H1 (cell line): ENCODE measurements around the gene COL19A1. TPM values are rescaled to one million over a fixed set of nuclear protein-coding genes. Genes with fewer than 3 reads are reported as not detected.

ENCODE experiments used
- CTCF ChIA-PET: fragments of 300-600 bp; sonication (Branson Sonifier 250); formaldehyde crosslinking; loops from one replicate; lab custom pipeline; 2021; ENCODE audit not compliant: partially characterized antibody; lab: Charles Lee
- POLR2A ChIA-PET: fragments of 300-600 bp; sonication (Branson Sonifier 250); formaldehyde crosslinking; loops from one replicate; lab custom pipeline; 2021; ENCODE audit warnings: inconsistent platforms; ENCODE audit not compliant: partially characterized antibody; lab: Charles Lee
- DNase-seq, 2 experiments: peaks; one replicate each; pipeline versions ENCODE4 v3.0.0 to v3.0.0-alpha.2; 2010 to 2022; ENCODE audit warnings: low spot score in 2 of 2, low read depth in 1 of 2, mixed read lengths in 1 of 2
- FAIRE-seq: peaks from 2 replicates; lab custom pipeline; 2011; peaks lifted over from hg19 to GRCh38; lab: Jason Lieb, UNC
- H2AFZ ChIP-seq: 2 replicates; pipeline ENCODE4 v1.8.1; 2012; ENCODE audit warnings: low read length, inconsistent platforms
- H2AK5ac ChIP-seq: 2 replicates; pipeline ENCODE4 v1.6.1; 2013; ENCODE audit warnings: low read depth, low read length
- H2BK120ac ChIP-seq: replicated peaks from 2 replicates; pipeline ENCODE3; 2013; ENCODE audit warnings: low read depth, low read length, inconsistent platforms
- H2BK12ac ChIP-seq: 2 replicates; pipeline ENCODE4 v1.6.1; 2013; ENCODE audit warnings: low read depth, low read length
- H2BK15ac ChIP-seq: 2 replicates; pipeline ENCODE4 v1.6.1; 2013; ENCODE audit warnings: low read length
- H2BK20ac ChIP-seq: 2 replicates; pipeline ENCODE4 v1.6.1; 2013; ENCODE audit warnings: low read length
- H2BK5ac ChIP-seq: 2 replicates; pipeline ENCODE4 v1.6.1; 2013; ENCODE audit warnings: low read depth, low read length
- H3K14ac ChIP-seq: 2 replicates; pipeline ENCODE4 v1.6.1; 2013; ENCODE audit warnings: inconsistent platforms; ENCODE audit not compliant: insufficient read length
- H3K18ac ChIP-seq: 2 replicates; pipeline ENCODE4 v1.6.1; 2013; ENCODE audit warnings: low read length; ENCODE audit errors: extremely low read depth
- H3K23ac ChIP-seq: 2 replicates; pipeline ENCODE4 v1.6.1; 2013; ENCODE audit warnings: inconsistent platforms; ENCODE audit not compliant: insufficient read length
- H3K23me2 ChIP-seq: 2 replicates; pipeline ENCODE4 v1.6.1; 2013; ENCODE audit warnings: low read depth, low read length
- H3K27ac ChIP-seq: 2 replicates; pipeline ENCODE4 v1.6.1; 2011; ENCODE audit warnings: low read depth, low read length, inconsistent platforms
- H3K27me3 ChIP-seq, 4 experiments: replicated peaks in 1 of 4; 1 replicate in 1 of 4; 2 replicates in 3 of 4; pipeline versions ENCODE4 v1.6.1 to v1.8.1; 2011 to 2013; ENCODE audit warnings: low read length in 3 of 4, mild to moderate bottlenecking in 3 of 4, inconsistent platforms in 2 of 4, mixed read lengths in 2 of 4, moderate library complexity in 1 of 4; ENCODE audit not compliant: control insufficient read depth in 3 of 4, insufficient read depth in 3 of 4; ENCODE audit errors: extremely low read depth in 1 of 4
- H3K36me3 ChIP-seq, 4 experiments: 2 replicates each; pipeline versions ENCODE4 v1.6.1 to v1.8.1; 2011 to 2013; ENCODE audit warnings: mild to moderate bottlenecking in 4 of 4, low read length in 3 of 4, moderate library complexity in 2 of 4, control low read depth in 1 of 4, inconsistent platforms in 1 of 4; ENCODE audit not compliant: insufficient read depth in 4 of 4, control insufficient read depth in 2 of 4
- H3K4ac ChIP-seq: replicated peaks from 2 replicates; pipeline ENCODE3; 2013; ENCODE audit warnings: low read length, low read depth, mixed read lengths, inconsistent platforms; ENCODE audit not compliant: insufficient read length
- H3K4me1 ChIP-seq, 4 experiments: replicated peaks in 1 of 4; 1 replicate in 1 of 4; 2 replicates in 3 of 4; pipeline versions ENCODE4 v1.6.1 to v1.8.1; 2011 to 2013; ENCODE audit warnings: low read length in 3 of 4, inconsistent platforms in 2 of 4, mixed read lengths in 1 of 4; ENCODE audit not compliant: insufficient read depth in 4 of 4, control insufficient read depth in 3 of 4
- H3K4me2 ChIP-seq, 2 experiments: 2 replicates each; pipeline versions ENCODE4 v1.6.1 to v1.8.1; 2011 to 2013; ENCODE audit warnings: low read depth in 2 of 2, low read length in 2 of 2, control low read depth in 1 of 2, inconsistent platforms in 1 of 2, mild to moderate bottlenecking in 1 of 2; ENCODE audit not compliant: insufficient read depth in 1 of 2
- H3K4me3 ChIP-seq, 4 experiments: fragments of 200-600, 300-600 bp in 1 of 4; sonication (generic), shearing (Covaris generic), sonication (Bioruptor Twin) in 1 of 4; 2 replicates each; pipeline versions ENCODE4 v1.5.1 to v1.8.1; 2011 to 2016; ENCODE audit warnings: low read length in 4 of 4, low read depth in 3 of 4, control low read depth in 2 of 4, inconsistent platforms in 2 of 4, mild to moderate bottlenecking in 2 of 4, mixed read lengths in 1 of 4, moderate library complexity in 1 of 4; ENCODE audit not compliant: insufficient read depth in 2 of 4; ENCODE audit errors: extremely low read depth in 1 of 4
- H3K56ac ChIP-seq: replicated peaks from 2 replicates; pipeline ENCODE3; 2013; ENCODE audit warnings: low read depth, mild to moderate bottlenecking, mixed read lengths, low read length, inconsistent platforms; ENCODE audit not compliant: insufficient read length
- H3K79me1 ChIP-seq: 2 replicates; pipeline ENCODE4 v1.6.1; 2013; ENCODE audit warnings: low read depth, low read length, control low read depth
- H3K79me2 ChIP-seq, 2 experiments: 2 replicates each; pipeline versions ENCODE4 v1.6.1 to v1.8.1; 2012 to 2013; ENCODE audit warnings: low read length in 2 of 2, mild to moderate bottlenecking in 2 of 2, inconsistent platforms in 1 of 2; ENCODE audit not compliant: insufficient read depth in 2 of 2, control insufficient read depth in 1 of 2
- H3K9ac ChIP-seq, 4 experiments: replicated peaks in 1 of 4; 1 replicate in 1 of 4; 2 replicates in 3 of 4; pipeline versions ENCODE4 v1.6.1 to v1.8.1; 2011 to 2013; ENCODE audit warnings: low read depth in 3 of 4, low read length in 3 of 4, control low read depth in 2 of 4, mild to moderate bottlenecking in 2 of 4, moderate library complexity in 2 of 4, inconsistent platforms in 1 of 4; ENCODE audit errors: extremely low read depth in 1 of 4
- H3K9me3 ChIP-seq, 2 experiments: 2 replicates each; pipeline versions ENCODE4 v1.6.1 to v1.8.1; 2012 to 2013; ENCODE audit warnings: mild to moderate bottlenecking in 2 of 2, moderate library complexity in 2 of 2, control low read depth in 1 of 2, inconsistent platforms in 1 of 2, low read depth in 1 of 2, low read length in 1 of 2, mixed read lengths in 1 of 2; ENCODE audit not compliant: insufficient read depth in 2 of 2
- H4K20me1 ChIP-seq, 2 experiments: replicated peaks in 1 of 2; 2 replicates each; pipeline versions ENCODE3 to v1.8.1; 2011 to 2013; ENCODE audit warnings: inconsistent platforms in 2 of 2, low read length in 2 of 2, mild to moderate bottlenecking in 1 of 2; ENCODE audit not compliant: insufficient read depth in 2 of 2, control insufficient read depth in 1 of 2
- H4K5ac ChIP-seq: 2 replicates; pipeline ENCODE4 v1.6.1; 2013; ENCODE audit warnings: low read length, low read depth, mixed read lengths, inconsistent platforms; ENCODE audit not compliant: insufficient read length
- H4K8ac ChIP-seq: 2 replicates; pipeline ENCODE4 v1.8.0; 2013; ENCODE audit warnings: mild to moderate bottlenecking, moderate library complexity, low read length, inconsistent platforms; ENCODE audit not compliant: insufficient read depth; ENCODE audit errors: extremely low read depth
- H4K91ac ChIP-seq: replicated peaks from 2 replicates; pipeline ENCODE3; 2013; ENCODE audit warnings: low read length, mixed read lengths, inconsistent platforms; ENCODE audit not compliant: insufficient read length
- CBX8 ChIP-seq: fragments of 300-800, 300-1000 bp; sonication (generic); IDR thresholded peaks from 2 replicates; pipeline ENCODE4 v1.7.1; 2016; ENCODE audit warnings: low read depth, low read length, borderline replicate concordance
- CHD1 ChIP-seq: IDR thresholded peaks from 2 replicates; pipeline ENCODE4 v1.6.1; 2012; ENCODE audit warnings: low read depth, low read length, improper control_type of control experiment
- CREB1 ChIP-seq: IDR thresholded peaks from 2 replicates; pipeline ENCODE4 v1.6.1; 2012; ENCODE audit warnings: inconsistent platforms
- EGR1 ChIP-seq: IDR thresholded peaks from 2 replicates; pipeline ENCODE4 v1.6.1; 2011; ENCODE audit warnings: low read depth, low read length, borderline replicate concordance
- JUND ChIP-seq: IDR thresholded peaks from 2 replicates; pipeline ENCODE4 v1.6.1; 2011; ENCODE audit warnings: mild to moderate bottlenecking, improper control_type of control experiment, low read length
- POLR2AphosphoS5 ChIP-seq: IDR thresholded peaks from 2 replicates; pipeline ENCODE4 v1.6.1; 2011; ENCODE audit warnings: low read depth, low read length
- POU5F1 ChIP-seq: IDR thresholded peaks from 2 replicates; pipeline ENCODE4 v1.6.1; 2011; ENCODE audit warnings: low read depth, mild to moderate bottlenecking, low read length, moderate library complexity
- RAD21 ChIP-seq, 2 experiments: IDR thresholded peaks in 1 of 2; conservative IDR thresholded peaks in 1 of 2; 2 replicates each; pipeline ENCODE4 v1.6.1; 2011; ENCODE audit warnings: low read depth in 2 of 2, low read length in 2 of 2, improper control_type of control experiment in 1 of 2, inconsistent platforms in 1 of 2, mild to moderate bottlenecking in 1 of 2, moderate library complexity in 1 of 2
- RFX5 ChIP-seq: IDR thresholded peaks from 2 replicates; pipeline ENCODE4 v1.6.1; 2011; ENCODE audit warnings: low read depth, low read length, improper control_type of control experiment, borderline replicate concordance
- RNF2 ChIP-seq: fragments of 200-900, 300-1000 bp; sonication (generic); IDR thresholded peaks from 2 replicates; pipeline ENCODE4 v1.7.1; 2016; ENCODE audit warnings: borderline replicate concordance, low read depth, mild to moderate bottlenecking, antibody characterized with exemption, low read length; ENCODE audit not compliant: poor library complexity, severe bottlenecking; ENCODE audit errors: missing control alignments
- TAF1 ChIP-seq: IDR thresholded peaks from 2 replicates; pipeline ENCODE4 v1.6.1; 2011; ENCODE audit warnings: mild to moderate bottlenecking, low read depth, low read length
- WGBS, 2 experiments: shearing (Covaris generic) in 1 of 2; methylation state at CpG; one replicate each; pipeline versions ENCODE4 v1.1.6 to v1.1.7; 2013 to 2015; ENCODE audit warnings: low lambda C conversion rate in 2 of 2, mixed read lengths in 2 of 2, inconsistent platforms in 1 of 2, low coverage in 1 of 2, missing lambda C conversion rate in 1 of 2; ENCODE audit not compliant: insufficient replicate concordance in 2 of 2, insufficient coverage in 1 of 2, insufficient read length in 1 of 2; ENCODE audit errors: extremely low coverage in 1 of 2, missing lambda C conversion rate in 1 of 2; 5-methylcytosine and 5-hydroxymethylcytosine counted together
- polyA plus RNA-seq, 7 experiments: library from polyadenylated mRNA; depleted of rRNA in 3 of 7; stranded (reverse) in 5 of 7; unstranded in 2 of 7; fragments of >200 nt in 5 of 7; fragments of 200-250 nt in 2 of 7; gene quantifications; 1 replicate in 5 of 7; 2 replicates in 1 of 7; 4 replicates in 1 of 7; pipeline versions ENCODE4 v1.2.1 to v1.2.3, GENCODE V29; 2011 to 2013; ENCODE audit warnings: missing spikeins in 2 of 7, mixed read lengths in 2 of 7
- total RNA-seq: library from RNA; stranded (reverse); fragmentation: NEBNext Ultra II Directional; extraction: Animal tissue kit (Norgen Biotek cat#: 25700); gene quantifications from 2 replicates; pipeline ENCODE4 v1.2.1, GENCODE V29; 2021
- TF ChIP-seq, protein P1 (sequence below), 3 experiments: IDR thresholded peaks; 1 replicate in 2 of 3; 2 replicates in 1 of 3; pipeline versions ENCODE4 v1.5.1 to v1.6.1; 2011; ENCODE audit warnings: low read length in 3 of 3, mild to moderate bottlenecking in 3 of 3, inconsistent platforms in 2 of 3, low read depth in 1 of 3, moderate library complexity in 1 of 3; ENCODE audit not compliant: insufficient read depth in 1 of 3; ENCODE audit errors: control extremely low read depth in 1 of 3

Gene COL19A1
- total and polyA plus RNA-seq, 2 of the 8 experiments (the other 6 are each of a cell fraction or from before 2014, with no cell fraction given) = not detected

GRCh38 chr6:69973763-69974162 lies 107.4 kb downstream of the COL19A1 start:
- H2AK5ac ChIP-seq = no peak overlapping the region
- H3K18ac ChIP-seq = no peak overlapping the region
- 0 out of 7 replicates have a peak, but pooled peaks cover 0 to 3% (median 0%) of the 10 kb centered on the region in 4 experiments for H3K4me1 ChIP-seq
- no peak overlapping the region for H2BK120ac ChIP-seq
- H2BK12ac ChIP-seq = no peak overlapping the region
- no peak overlapping the region for H3K4me3 ChIP-seq
- POLR2A ChIA-PET = no interaction called here
- H4K20me1 ChIP-seq = no peaks in the 10 kb centered on the region
- H3K4ac ChIP-seq = no peak overlapping the region
- no peak overlapping the region for H2AFZ ChIP-seq
- no peak overlapping the region for H2BK5ac ChIP-seq
- H3K79me2 ChIP-seq = no peaks in the 10 kb centered on the region
- no peak overlapping the region for H4K8ac ChIP-seq
- no peak overlapping the region for H2BK15ac ChIP-seq
- no peak overlapping the region for H4K91ac ChIP-seq
- H3K27me3 ChIP-seq = no peaks in the 10 kb centered on the region
- H3K23me2 ChIP-seq = no peaks in the 10 kb centered on the region
- FAIRE-seq (no peak), DNase-seq (no peak)
- no peak overlapping the region for H4K5ac ChIP-seq
- H3K14ac ChIP-seq = no peak overlapping the region
- no peak overlapping the region for H3K27ac ChIP-seq
- no peak overlapping the region for H3K56ac ChIP-seq
- no peak overlapping the region for H3K9ac ChIP-seq
- CTCF ChIA-PET = interaction anchor here (0.7 to 1.1 kb wide), 2 partner anchors 59 to 138 kb away, joined by 3 read pairs; no protein-coding TSS in a partner anchor
- no peak overlapping the region for H2BK20ac ChIP-seq
- no peak overlapping the region for H3K23ac ChIP-seq
- no peaks in the 10 kb centered on the region for H3K36me3 ChIP-seq
- WGBS, 2 experiments = 86% methylated on average over 3 of the region's 3 CpGs; no CpG with 5 or more reads in 1 of the 2 experiments
- H3K4me2 ChIP-seq = no peak overlapping the region
- H3K9me3 ChIP-seq = no peaks in the 10 kb centered on the region
- H3K79me1 ChIP-seq = no peaks in the 10 kb centered on the region
- TF ChIP-seq RAD21 (IDR thresholded peaks at IDR 0.05 in 1 of 2, conservative IDR thresholded peaks at IDR 0.05 in 1 of 2; ENCODE audit: low read depth in 2 of 2, low read length in 2 of 2) = no peak
- no peak for TF ChIP-seq RFX5
- no peak for TF ChIP-seq TAF1
- no peak for TF ChIP-seq POLR2AphosphoS5
- no peak for TF ChIP-seq RNF2
- no peak for TF ChIP-seq EGR1
- TF ChIP-seq, protein P1, sequence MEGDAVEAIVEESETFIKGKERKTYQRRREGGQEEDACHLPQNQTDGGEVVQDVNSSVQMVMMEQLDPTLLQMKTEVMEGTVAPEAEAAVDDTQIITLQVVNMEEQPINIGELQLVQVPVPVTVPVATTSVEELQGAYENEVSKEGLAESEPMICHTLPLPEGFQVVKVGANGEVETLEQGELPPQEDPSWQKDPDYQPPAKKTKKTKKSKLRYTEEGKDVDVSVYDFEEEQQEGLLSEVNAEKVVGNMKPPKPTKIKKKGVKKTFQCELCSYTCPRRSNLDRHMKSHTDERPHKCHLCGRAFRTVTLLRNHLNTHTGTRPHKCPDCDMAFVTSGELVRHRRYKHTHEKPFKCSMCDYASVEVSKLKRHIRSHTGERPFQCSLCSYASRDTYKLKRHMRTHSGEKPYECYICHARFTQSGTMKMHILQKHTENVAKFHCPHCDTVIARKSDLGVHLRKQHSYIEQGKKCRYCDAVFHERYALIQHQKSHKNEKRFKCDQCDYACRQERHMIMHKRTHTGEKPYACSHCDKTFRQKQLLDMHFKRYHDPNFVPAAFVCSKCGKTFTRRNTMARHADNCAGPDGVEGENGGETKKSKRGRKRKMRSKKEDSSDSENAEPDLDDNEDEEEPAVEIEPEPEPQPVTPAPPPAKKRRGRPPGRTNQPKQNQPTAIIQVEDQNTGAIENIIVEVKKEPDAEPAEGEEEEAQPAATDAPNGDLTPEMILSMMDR (IDR thresholded peaks at IDR 0.05; ENCODE audit: control extremely low read depth in 1 of 3, insufficient read depth in 1 of 3, low read depth in 1 of 3, low read length in 3 of 3) = no peak
- TF ChIP-seq JUND = no peak
- no peak for TF ChIP-seq CBX8
- no peak for TF ChIP-seq CHD1
- TF ChIP-seq CREB1 = no peak
- TF ChIP-seq POU5F1 = no peak
